Stimulated activated naive CD4-positive, alpha-beta T cell treated with Interleukin-2 at 50 U/mL for 16 hours (primary cell): Measurements from ENCODE around the gene UBXN1.

Experiments
- DNase-seq: peaks from one replicate; lab custom pipeline; 2025; lab: John Stamatoyannopoulos, UW

UBXN1 gene

DNA sequence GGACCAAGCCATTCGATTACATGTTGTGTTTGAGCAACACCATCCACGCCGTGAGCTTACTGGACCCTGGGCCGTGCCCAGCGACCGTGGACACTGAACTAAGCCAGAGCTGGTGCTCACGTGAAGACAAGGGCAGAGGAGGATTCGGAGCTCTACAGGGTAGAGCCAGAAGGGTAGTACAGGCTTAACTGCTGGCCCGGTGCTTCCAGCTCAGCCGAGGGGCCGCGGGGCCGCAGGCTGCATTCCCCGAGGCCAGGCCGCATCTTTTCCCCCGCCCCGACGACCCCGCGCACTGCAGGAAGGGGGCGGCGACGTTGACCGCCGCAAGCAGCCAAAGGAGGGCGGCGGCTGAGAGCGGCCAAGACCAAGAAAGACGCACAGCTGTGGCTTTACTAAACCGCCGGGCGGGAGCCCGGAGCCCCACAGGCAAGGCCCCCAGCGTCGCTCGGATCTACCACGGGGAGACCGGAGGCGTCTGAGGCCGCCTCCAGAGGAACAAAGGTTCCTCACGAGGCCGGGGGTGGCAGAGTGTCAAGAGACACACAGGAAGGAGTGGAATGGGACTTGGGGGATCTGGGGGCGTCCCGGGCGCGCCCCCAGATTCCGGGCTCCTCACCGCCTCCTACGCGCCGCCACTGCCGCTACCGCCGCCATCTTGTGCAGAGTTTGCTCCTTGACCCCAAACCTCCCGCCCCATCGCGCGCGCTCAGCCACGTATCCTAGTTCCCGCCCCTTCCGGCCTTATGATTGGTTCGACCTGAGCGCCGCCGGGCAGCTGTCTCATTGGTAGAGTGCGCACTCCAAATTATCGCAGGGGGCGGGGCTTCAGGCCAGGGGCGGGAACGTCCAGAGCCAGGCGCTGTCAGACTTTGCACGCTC, 32.7 kb downstream of the UBXN1 start, which contains the start of gene GANAB:
Gene GANAB, minus strand, starts transcription at position 668 of the 879 bp plus-strand sequence. Its CDS starts 14 bp downstream, at position 654.
- DNase-seq, result peak; percentile 100

DNA sequence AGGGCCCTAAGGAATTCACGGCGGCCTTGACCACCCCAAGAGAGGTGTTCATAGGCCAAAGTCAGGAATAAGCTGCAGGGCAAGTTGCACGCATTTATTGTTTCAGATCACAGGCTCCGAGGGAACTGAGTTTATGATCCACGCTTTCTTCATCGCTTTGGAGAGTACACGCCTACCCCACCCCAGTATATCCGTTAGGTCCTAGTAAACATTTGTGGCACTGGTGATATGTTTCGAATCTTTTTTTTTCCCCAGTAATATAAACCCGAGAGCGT, 33.3 kb downstream of the UBXN1 start:
- no peak for DNase-seq

DNA sequence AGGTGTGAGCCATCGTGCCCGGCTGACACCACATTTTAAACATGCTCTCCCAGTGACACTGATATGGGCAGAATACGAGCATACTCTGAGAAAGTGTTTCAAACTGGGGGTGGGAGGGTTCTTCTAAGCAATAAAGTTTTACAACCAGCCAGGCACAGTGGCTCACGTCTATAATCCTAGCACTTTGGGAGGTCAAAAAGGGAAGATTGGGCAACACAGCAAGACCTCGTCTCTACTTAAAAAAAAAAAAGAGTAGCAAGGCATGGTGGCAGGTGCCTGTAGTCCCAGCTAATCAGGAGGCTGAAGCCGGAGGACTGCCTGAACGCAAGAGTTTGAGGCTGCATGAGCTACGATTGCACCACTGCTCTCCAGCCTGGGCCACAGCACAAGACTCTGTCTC, 34.7 kb downstream of the UBXN1 start:
- no peak for DNase-seq

DNA sequence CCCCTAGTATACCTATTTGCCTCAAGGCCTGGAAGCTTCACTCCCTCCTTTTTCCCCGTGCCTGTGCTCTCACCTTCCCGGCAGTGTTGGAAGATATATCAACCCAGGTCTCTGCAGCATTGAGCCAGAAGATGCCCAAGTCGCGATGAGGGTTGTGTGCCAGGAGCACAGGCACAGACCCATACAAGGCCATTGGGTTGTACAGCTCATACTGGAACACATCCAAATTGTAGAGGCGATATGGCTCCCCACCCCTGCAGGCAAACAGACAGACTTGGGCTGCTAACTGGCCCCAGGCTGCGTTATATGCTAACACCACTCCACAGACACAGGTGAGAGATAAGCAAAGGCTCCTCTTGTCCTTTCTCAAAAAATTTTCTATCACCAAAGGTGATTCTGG, 46.4 kb downstream of the UBXN1 start:
- DNase-seq, result no peak

DNA sequence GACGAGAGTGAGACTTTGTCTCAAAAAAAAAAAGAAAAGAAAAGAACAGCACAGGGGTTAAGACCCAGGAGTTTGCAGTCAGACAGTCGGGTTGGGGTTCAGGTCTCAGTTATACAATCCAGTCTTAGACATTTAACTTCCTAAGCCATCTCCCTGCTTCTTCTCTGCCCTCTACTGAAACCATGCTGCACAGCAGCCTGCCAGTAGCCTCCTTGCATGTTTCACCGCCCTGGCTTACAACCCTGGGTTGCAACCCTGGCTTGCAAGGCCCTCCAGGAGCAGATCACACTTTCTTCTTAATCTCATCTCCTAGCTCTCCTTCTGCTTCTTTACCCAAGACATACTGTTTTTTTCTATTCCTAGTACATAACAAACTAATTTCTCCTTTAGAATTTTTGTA, 51.2 kb downstream of the UBXN1 start:
- no peak for DNase-seq
